ENCODE data around the gene CCT7.

GRCh38 chr2:73286134-73286655 is 52.1 kb downstream of the CCT7 start:
- no peak for TF ChIP-seq POLR2A (IDR thresholded peaks at IDR 0.05; ENCODE audit: low read depth, low read length)
- no peak for TF ChIP-seq POLR2AphosphoS5 (IDR thresholded peaks at IDR 0.05; ENCODE audit: low read depth, low read length)
- no peak for TF ChIP-seq SPI1 (IDR thresholded peaks at IDR 0.05; ENCODE audit: low read depth, low read length)

All from GM12891 (cell line).